GM21367 (cell line): ENCODE data around the gene RHBDL2.
"Not testable (repeated sequence)": the region's sequence is repeated elsewhere in the genome, so short reads cannot be mapped to it uniquely, and the experiment has no call there.

Experiments
- ATAC-seq: cut with Tn5 transposase; IDR thresholded peaks from one replicate; pipeline ENCODE4 v1.9.1; 2021; ENCODE audit not compliant: unreplicated experiment

The RHBDL2 gene

GRCh38 chr1:38938722-38939260, 2.8 kb downstream of the RHBDL2 start:
- no peak for ATAC-seq

GRCh38 chr1:38932571-38932970, 9.1 kb downstream of the RHBDL2 start:
- no peak for ATAC-seq

- ATAC-seq, result no peak
These were observed 12.2 kb downstream of the RHBDL2 start for GRCh38 chr1:38929476-38929875.

GRCh38 chr1:38929054-38929453, 12.6 kb downstream of the RHBDL2 start:
- ATAC-seq, result no peak

- ATAC-seq, result no peak
These were observed 15.5 kb downstream of the RHBDL2 start for GRCh38 chr1:38926091-38926490.

GRCh38 chr1:38925391-38925790, 16.2 kb downstream of the RHBDL2 start:
- ATAC-seq, result no peak

- ATAC-seq, result no peak
These were observed 18.0 kb downstream of the RHBDL2 start for GRCh38 chr1:38923607-38924006.

- ATAC-seq, result no peak
These were observed 22.5 kb downstream of the RHBDL2 start for GRCh38 chr1:38919130-38919529.

- ATAC-seq, result no peak
These were observed 23.1 kb downstream of the RHBDL2 start for GRCh38 chr1:38918568-38918967.

- no peak for ATAC-seq
These were observed 23.9 kb downstream of the RHBDL2 start for GRCh38 chr1:38917772-38918171.

- no peak for ATAC-seq
These were observed 24.3 kb downstream of the RHBDL2 start for GRCh38 chr1:38917337-38917736.

GRCh38 chr1:38915352-38915948, 26.2 kb downstream of the RHBDL2 start:
- no peak for ATAC-seq

- not testable (repeated sequence) for ATAC-seq
These were observed 26.7 kb downstream of the RHBDL2 start for GRCh38 chr1:38914908-38915307.

- no peak for ATAC-seq
These were observed 32.8 kb downstream of the RHBDL2 start for GRCh38 chr1:38908821-38909220.

GRCh38 chr1:38905985-38906384, 35.6 kb downstream of the RHBDL2 start:
- no peak for ATAC-seq

GRCh38 chr1:38899560-38899959, 42.1 kb downstream of the RHBDL2 start:
- no peak for ATAC-seq

GRCh38 chr1:38898653-38899230, 42.9 kb downstream of the RHBDL2 start:
- no peak for ATAC-seq

GRCh38 chr1:38896169-38896568, 45.5 kb downstream of the RHBDL2 start:
- ATAC-seq, result no peak

- ATAC-seq, result no peak
These were observed 48.7 kb downstream of the RHBDL2 start for GRCh38 chr1:38892976-38893375.

- no peak for ATAC-seq
These were observed 49.9 kb downstream of the RHBDL2 start for GRCh38 chr1:38891753-38892152.

GRCh38 chr1:38889589-38889988, 52.0 kb downstream of the RHBDL2 start:
- no peak for ATAC-seq

GRCh38 chr1:38888423-38889333, 53.0 kb downstream of the RHBDL2 start:
- no peak for ATAC-seq
